NCI-H1436 treated with DMSO at 0.1 percent for 48 hours (cell line): ENCODE measurements around the gene TNFAIP8L1.
"Not testable (repeated sequence)": the region's sequence is repeated elsewhere in the genome, so short reads cannot be mapped to it uniquely, and the experiment has no call there.

Experiments
- DNase-seq: peaks from one replicate; lab custom pipeline; 2025; lab: John Stamatoyannopoulos, UW

The TNFAIP8L1 gene

GRCh38 chr19:4678881-4679790 lies 39.8 kb downstream of the TNFAIP8L1 start:
- no peak for DNase-seq

GRCh38 chr19:4680021-4680420 lies 40.7 kb downstream of the TNFAIP8L1 start:
- not testable (repeated sequence) for DNase-seq

- DNase-seq: no peak
Observed at GRCh38 chr19:4682417-4683200, 43.3 kb downstream of the TNFAIP8L1 start.

- no peak for DNase-seq
Observed at GRCh38 chr19:4684312-4685095, 45.2 kb downstream of the TNFAIP8L1 start.

- no peak for DNase-seq
Observed at GRCh38 chr19:4686700-4687099, 47.4 kb downstream of the TNFAIP8L1 start.

GRCh38 chr19:4687396-4687795 lies 48.1 kb downstream of the TNFAIP8L1 start:
- no peak for DNase-seq

GRCh38 chr19:4688587-4688986 lies 49.3 kb downstream of the TNFAIP8L1 start:
- DNase-seq: no peak

GRCh38 chr19:4689403-4689802 lies 50.1 kb downstream of the TNFAIP8L1 start:
- no peak for DNase-seq

- DNase-seq: no peak
Observed at GRCh38 chr19:4690361-4690760, 51.0 kb downstream of the TNFAIP8L1 start.

GRCh38 chr19:4691373-4691772 lies 52.1 kb downstream of the TNFAIP8L1 start:
- DNase-seq: no peak

GRCh38 chr19:4692251-4693077 lies 53.1 kb downstream of the TNFAIP8L1 start:
- no peak for DNase-seq

- no peak for DNase-seq
Observed at GRCh38 chr19:4693078-4693350, 53.7 kb downstream of the TNFAIP8L1 start.

- DNase-seq: no peak
Observed at GRCh38 chr19:4693471-4694121, 54.3 kb downstream of the TNFAIP8L1 start.

GRCh38 chr19:4694211-4694987 lies 55.1 kb downstream of the TNFAIP8L1 start:
- no peak for DNase-seq

GRCh38 chr19:4695224-4695731 lies 56.0 kb downstream of the TNFAIP8L1 start:
- no peak for DNase-seq

- no peak for DNase-seq
Observed at GRCh38 chr19:4697304-4697703, 58.0 kb downstream of the TNFAIP8L1 start.

- DNase-seq: no peak
Observed at GRCh38 chr19:4699826-4700692, 60.7 kb downstream of the TNFAIP8L1 start.

GRCh38 chr19:4700693-4700970 lies 61.3 kb downstream of the TNFAIP8L1 start:
- no peak for DNase-seq

GRCh38 chr19:4701557-4701956 lies 62.2 kb downstream of the TNFAIP8L1 start:
- DNase-seq: no peak
